Head of caudate nucleus (tissue), 42 donors: ENCODE data around the gene PPFIBP2.
A peak's percentile ranks its signal among the peaks of the same experiment; 100 is the strongest.

Experiments
- DNase-seq, 42 donors: peaks; one replicate each; pipeline versions ENCODE4 v3.0.0 to v3.0.0-alpha.2; 2020 to 2021; ENCODE audit warnings: mixed read lengths in 7 of 42
- intact Hi-C: fragments of 100-400 bp; cut with DNase I; formaldehyde crosslinking; loops from one replicate; pipeline ENCODE4 v1.15.0; 2022

PPFIBP2 gene

GRCh38 chr11:7543302-7543701 lies 29.5 kb downstream of the PPFIBP2 start:
- intact Hi-C loops, result no loop called here

GRCh38 chr11:7544021-7544420 lies 30.2 kb downstream of the PPFIBP2 start:
- DNase-seq, result no peak
- intact Hi-C loops, result no loop called here

More at GRCh38 chr11:7543302-7543701, 29.5 kb downstream of the PPFIBP2 start:
- no peak for DNase-seq

GRCh38 chr11:7545611-7546010 lies 31.8 kb downstream of the PPFIBP2 start:
- no peak for DNase-seq
- intact Hi-C loops, result no loop called here

- intact Hi-C loops, result no loop called here
- DNase-seq, result no peak
These were observed 32.6 kb downstream of the PPFIBP2 start for GRCh38 chr11:7546324-7546791.

- no peak for DNase-seq
- intact Hi-C loops, result no loop called here
These were observed 33.9 kb downstream of the PPFIBP2 start for GRCh38 chr11:7547687-7548086.

- no peak for DNase-seq
- intact Hi-C loops, result no loop called here
These were observed 35.0 kb downstream of the PPFIBP2 start for GRCh38 chr11:7548659-7549274.

GRCh38 chr11:7549681-7550080 lies 35.9 kb downstream of the PPFIBP2 start:
- DNase-seq, result no peak
- intact Hi-C loops, result no loop called here

- DNase-seq, result no peak
- intact Hi-C loops, result no loop called here
These were observed 37.8 kb downstream of the PPFIBP2 start for GRCh38 chr11:7551571-7551970.

GRCh38 chr11:7552666-7553065 lies 38.9 kb downstream of the PPFIBP2 start:
- no peak for DNase-seq
- intact Hi-C loops, result no loop called here

GRCh38 chr11:7555052-7555699 lies 41.4 kb downstream of the PPFIBP2 start:
- intact Hi-C loops, result no loop called here
- DNase-seq, result peak in 41 of 42 donors; percentile 51 to 92 (median 77)

GRCh38 chr11:7558046-7558445 lies 44.2 kb downstream of the PPFIBP2 start:
- DNase-seq, result no peak
- intact Hi-C loops, result no loop called here

- intact Hi-C loops, result no loop called here
These were observed 45.8 kb downstream of the PPFIBP2 start for GRCh38 chr11:7559398-7560283.

GRCh38 chr11:7561562-7561961 lies 47.8 kb downstream of the PPFIBP2 start:
- intact Hi-C loops, result no loop called here
- no peak for DNase-seq

More at GRCh38 chr11:7559398-7560283, 45.8 kb downstream of the PPFIBP2 start:
- no peak for DNase-seq

GRCh38 chr11:7563281-7563680 lies 49.5 kb downstream of the PPFIBP2 start:
- intact Hi-C loops, result no loop called here
- DNase-seq, result no peak

- no peak for DNase-seq
- intact Hi-C loops, result no loop called here
These were observed 51.0 kb downstream of the PPFIBP2 start for GRCh38 chr11:7564803-7565202.

- intact Hi-C loops, result no loop called here
- DNase-seq, result no peak
These were observed 53.5 kb downstream of the PPFIBP2 start for GRCh38 chr11:7567311-7567710.

GRCh38 chr11:7569044-7569443 lies 55.2 kb downstream of the PPFIBP2 start:
- DNase-seq, result peak in 15 of 42 donors; percentile 26 to 78 (median 45)
- intact Hi-C loops, result loop anchor here (2.0 kb wide), 1 partner anchor 56 kb away; the partner anchor contains the start of gene PPFIBP2

GRCh38 chr11:7570241-7570640 lies 56.4 kb downstream of the PPFIBP2 start:
- DNase-seq, result no peak

GRCh38 chr11:7570938-7571521 lies 57.2 kb downstream of the PPFIBP2 start:
- intact Hi-C loops, result loop anchor here (5.0 kb wide), 1 partner anchor 96 kb away; no protein-coding TSS in a partner anchor
- DNase-seq, result no peak

More at GRCh38 chr11:7570241-7570640, 56.4 kb downstream of the PPFIBP2 start:
- intact Hi-C loops, result loop anchor here (5.0 kb wide), 1 partner anchor 97 kb away; no protein-coding TSS in a partner anchor
